MM.1S (cell line): ENCODE data around the gene MANBA.

Source experiments
- DNase-seq: peaks from one replicate; pipeline ENCODE4 v3.0.0-alpha.2; 2015
- H2AFZ ChIP-seq: fragments of 300-600 bp; sonication (generic); 2 replicates; pipeline ENCODE4 v1.6.0; 2016; ENCODE audit warnings: antibody characterized with exemption, low read length
- H3F3A ChIP-seq: fragments of 300-600 bp; sonication (generic); 2 replicates; pipeline ENCODE4 v1.6.1; 2016; ENCODE audit warnings: mild to moderate bottlenecking, antibody characterized with exemption, low read length, moderate library complexity, mixed read lengths; ENCODE audit not compliant: insufficient read depth
- H3K27ac ChIP-seq: fragments of 300-600 bp; sonication (generic); 2 replicates; pipeline ENCODE4 v1.5.1; 2016; ENCODE audit warnings: mild to moderate bottlenecking, low read length
- H3K27me3 ChIP-seq: fragments of 300-600 bp; sonication (generic); replicated peaks from 2 replicates; pipeline ENCODE4 v1.6.0; 2016; ENCODE audit warnings: low read length; ENCODE audit not compliant: insufficient read depth
- H3K36me3 ChIP-seq: fragments of 300-600 bp; sonication (generic); replicated peaks from 2 replicates; pipeline ENCODE4 v1.6.1; 2016; ENCODE audit warnings: mild to moderate bottlenecking, low read length, mixed read lengths; ENCODE audit not compliant: insufficient read depth
- H3K4me1 ChIP-seq: fragments of 300-600 bp; sonication (generic); 2 replicates; pipeline ENCODE4 v1.6.1; 2016; ENCODE audit warnings: low read length, mixed read lengths
- H3K4me2 ChIP-seq: fragments of 300-600 bp; sonication (generic); 2 replicates; pipeline ENCODE4 v1.6.0; 2016; ENCODE audit warnings: low read depth, low read length
- H3K4me3 ChIP-seq: fragments of 300-600 bp; sonication (generic); 2 replicates; pipeline ENCODE4 v1.5.1; 2016; ENCODE audit warnings: low read length, mixed read lengths
- H3K79me2 ChIP-seq: fragments of 300-600 bp; sonication (generic); 2 replicates; pipeline ENCODE4 v1.6.1; 2016; ENCODE audit warnings: mixed run types, low read length, mixed read lengths
- H3K9ac ChIP-seq: fragments of 300-600 bp; sonication (generic); 2 replicates; pipeline ENCODE4 v1.6.1; 2016; ENCODE audit warnings: low read length, mixed read lengths
- H3K9me2 ChIP-seq: fragments of 300-600 bp; sonication (generic); replicated peaks from 2 replicates; pipeline ENCODE4 v1.6.1; 2016; ENCODE audit warnings: mild to moderate bottlenecking, low read length, mixed read lengths; ENCODE audit not compliant: insufficient read depth
- H3K9me3 ChIP-seq: fragments of 300-600 bp; sonication (generic); replicated peaks from 2 replicates; pipeline ENCODE4 v1.6.1; 2016; ENCODE audit warnings: mild to moderate bottlenecking, low read length, mixed read lengths; ENCODE audit not compliant: insufficient read depth
- H4K20me1 ChIP-seq: fragments of 300-600 bp; sonication (generic); 2 replicates; pipeline ENCODE4 v1.6.1; 2016; ENCODE audit warnings: mild to moderate bottlenecking, low read length, moderate library complexity, mixed read lengths; ENCODE audit not compliant: insufficient read depth
- CTCF ChIP-seq: fragments of 300-600 bp; sonication (generic); IDR thresholded peaks from 2 replicates; pipeline ENCODE4 v1.5.1; 2016; ENCODE audit warnings: antibody characterized with exemption, low read length, mixed read lengths
- EZH2 ChIP-seq: fragments of 300-600 bp; sonication (generic); optimal IDR thresholded peaks from 2 replicates; pipeline ENCODE3; 2017; ENCODE audit warnings: low read depth, mild to moderate bottlenecking, antibody characterized with exemption, low read length, mixed read lengths
- EZH2phosphoT487 ChIP-seq: fragments of 300-600 bp; sonication (generic); IDR thresholded peaks from 2 replicates; pipeline ENCODE4 v1.6.1; 2018; ENCODE audit warnings: antibody characterized with exemption, low read length

MANBA gene

DNA sequence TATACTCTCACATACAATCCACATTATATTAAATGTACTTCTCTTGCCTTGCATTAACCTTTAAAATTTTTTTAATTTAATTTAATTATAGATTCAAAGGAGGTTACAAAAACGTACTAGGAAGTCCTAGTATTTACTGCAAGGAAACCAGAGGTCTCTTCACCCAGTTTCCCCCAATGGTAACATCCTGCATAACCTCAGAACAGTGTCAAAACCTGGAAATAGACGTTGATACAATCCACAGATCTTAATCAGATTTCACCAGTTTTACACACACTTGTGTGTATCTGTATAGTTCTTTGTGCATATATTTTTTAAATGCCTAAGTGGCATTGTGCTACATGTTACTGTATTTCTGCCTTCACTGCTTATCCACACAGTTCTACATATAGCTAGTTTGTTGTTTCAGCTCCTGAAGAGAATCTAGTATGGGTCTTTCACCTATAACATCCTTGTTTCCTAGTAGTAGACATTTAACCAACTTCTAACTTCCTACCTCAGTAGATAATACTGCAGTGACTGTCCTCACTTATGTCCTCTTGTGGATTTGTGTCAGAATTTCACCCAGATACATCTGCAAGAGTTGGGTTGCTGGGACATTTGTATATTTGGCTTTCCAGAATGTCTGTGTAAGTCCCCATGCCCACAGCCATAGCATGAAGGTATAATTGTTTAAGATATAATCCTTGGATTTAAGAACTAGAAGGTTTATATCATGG lies 156.4 kb downstream of the MANBA start:
- DNase-seq = no peak
- Histone ChIP-seq H3K4me1 (no peaks in the 10 kb centered on the region), H3K79me2 (0 out of 2 replicates have a peak, but pooled peaks cover 2% of the 10 kb centered on the region), H3K36me3 (peaks cover 10% of the 10 kb centered on the region), H3K4me2 (no peak overlapping the region), H3K9me3 (no peaks in the 10 kb centered on the region), H2AFZ (no peak overlapping the region), H3K9ac (no peak overlapping the region), H3F3A (no peaks in the 10 kb centered on the region), H3K27me3 (no peaks in the 10 kb centered on the region), H3K27ac (no peak overlapping the region), H3K9me2 (no peaks in the 10 kb centered on the region), H3K4me3 (no peak overlapping the region), H4K20me1 (no peaks in the 10 kb centered on the region)
- no peak for TF ChIP-seq CTCF
- TF ChIP-seq EZH2 = no peak
- TF ChIP-seq EZH2phosphoT487 = no peak

DNA sequence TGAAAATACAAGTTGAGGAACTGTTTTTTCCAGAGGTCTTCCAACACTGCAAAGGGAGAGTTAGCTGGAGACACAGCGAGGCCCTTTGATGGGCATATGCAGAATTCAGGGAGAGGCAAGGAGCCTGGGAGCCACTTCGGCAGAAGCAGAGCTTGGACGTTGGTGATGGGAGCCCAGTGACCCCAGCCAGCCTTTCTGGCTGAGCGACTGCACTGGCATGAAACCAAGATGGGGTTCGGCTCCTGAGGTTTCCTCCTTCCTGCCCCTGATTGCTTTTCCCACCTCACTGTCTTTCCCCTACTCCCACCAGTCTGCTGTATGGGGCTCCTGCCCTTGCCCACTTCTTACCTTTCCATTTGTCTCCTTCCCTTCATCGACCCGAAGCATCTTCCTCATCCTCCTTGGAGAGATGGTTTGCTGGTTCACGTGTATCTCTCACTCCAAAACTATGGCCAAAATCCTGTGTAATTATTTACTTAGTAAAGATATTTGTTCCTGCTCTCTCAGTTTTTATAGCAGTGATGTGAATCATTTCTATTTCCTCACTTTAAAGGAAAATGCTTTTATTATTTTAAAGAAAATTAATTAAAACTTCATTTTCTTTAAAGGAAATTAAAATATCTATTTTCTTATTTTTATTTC lies 159.1 kb downstream of the MANBA start:
- no peak overlapping the region for H2AFZ ChIP-seq
- TF ChIP-seq CTCF (no peak), EZH2 (no peak), EZH2phosphoT487 (no peak)
- H3K27ac ChIP-seq = no peak overlapping the region
- H3K36me3 ChIP-seq = peaks cover 4% of the 10 kb centered on the region
- H3K9me3 ChIP-seq = no peaks in the 10 kb centered on the region
- no peak overlapping the region for H3K4me2 ChIP-seq
- H3K79me2 ChIP-seq = no peaks in the 10 kb centered on the region
- no peaks in the 10 kb centered on the region for H3K9me2 ChIP-seq
- DNase-seq = no peak
- no peaks in the 10 kb centered on the region for H3K27me3 ChIP-seq
- no peaks in the 10 kb centered on the region for H4K20me1 ChIP-seq
- no peak overlapping the region for H3K9ac ChIP-seq
- no peak overlapping the region for H3K4me3 ChIP-seq
- H3K4me1 ChIP-seq = no peaks in the 10 kb centered on the region
- no peaks in the 10 kb centered on the region for H3F3A ChIP-seq

- no peak overlapping the region for H3K4me2 ChIP-seq
- no peak for TF ChIP-seq CTCF
- no peak for TF ChIP-seq EZH2phosphoT487
- TF ChIP-seq EZH2 = no peak
- peaks cover 12% of the 10 kb centered on the region for H3K36me3 ChIP-seq
- H3K27me3 ChIP-seq = no peaks in the 10 kb centered on the region
- H3F3A ChIP-seq = no peaks in the 10 kb centered on the region
- no peaks in the 10 kb centered on the region for H3K9me3 ChIP-seq
- H3K9ac ChIP-seq = no peak overlapping the region
- no peak overlapping the region for H3K27ac ChIP-seq
- H3K79me2 ChIP-seq = no peaks in the 10 kb centered on the region
- no peaks in the 10 kb centered on the region for H3K9me2 ChIP-seq
- no peaks in the 10 kb centered on the region for H4K20me1 ChIP-seq
- no peak for DNase-seq
- H2AFZ ChIP-seq = no peak overlapping the region
- H3K4me3 ChIP-seq = no peak overlapping the region
- H3K4me1 ChIP-seq = no peaks in the 10 kb centered on the region
These were observed 160.1 kb downstream of the MANBA start for GRCh38 chr4:102600689-102601088.
